SK-N-SH (cell line): Measurements from ENCODE around the gene GASK1B. TPM values are rescaled to one million over a fixed set of nuclear protein-coding genes. Genes with fewer than 3 reads are reported as not detected.

Experiments
- CTCF ChIA-PET: fragments of 300-600, 350-600 bp; formaldehyde crosslinking; extraction: SDS; loops from one replicate; lab custom pipeline; 2021; lab: Yijun Ruan, JAX
- POLR2A ChIA-PET: fragments of 350-600 bp; sonication (Branson Sonifier 250); formaldehyde crosslinking; extraction: SDS; loops from one replicate; lab custom pipeline; 2020; ENCODE audit warnings: antibody characterized with exemption, inconsistent platforms; lab: Yijun Ruan, JAX
- DNase-seq: peaks from one replicate; pipeline ENCODE4 v3.0.0; 2012
- H2AFZ ChIP-seq: fragments of 200-600 bp; sonication (generic); 2 replicates; pipeline ENCODE4 v1.8.1; 2016; ENCODE audit warnings: antibody characterized with exemption, mild to moderate bottlenecking, low read depth
- H3F3A ChIP-seq: fragments of 200-600 bp; sonication (generic); replicated peaks from 2 replicates; pipeline ENCODE3; 2016; ENCODE audit warnings: antibody characterized with exemption, mild to moderate bottlenecking; ENCODE audit not compliant: insufficient read depth
- H3K27ac ChIP-seq, 2 experiments: fragments of 200-500 bp in 1 of 2; fragments of 200-600 bp in 1 of 2; sonication (Bioruptor generic) in 1 of 2; sonication (generic), shearing (Covaris generic) in 1 of 2; 2 replicates each; pipeline versions ENCODE4 v1.5.1 to v1.6.1; 2014 to 2016; ENCODE audit warnings: low read depth in 2 of 2, inconsistent platforms in 1 of 2, low read length in 1 of 2, mild to moderate bottlenecking in 1 of 2, mixed read lengths in 1 of 2
- H3K27me3 ChIP-seq: fragments of 200-600 bp; sonication (generic), shearing (Covaris generic); 2 replicates; pipeline ENCODE4 v1.6.1; 2016; ENCODE audit warnings: mixed run types; ENCODE audit not compliant: insufficient read depth
- H3K36me3 ChIP-seq, 2 experiments: fragments of 200-500 bp in 1 of 2; fragments of 200-600 bp in 1 of 2; sonication (Bioruptor generic) in 1 of 2; sonication (generic) in 1 of 2; replicated peaks in 1 of 2; 2 replicates each; pipeline versions ENCODE3 to v1.5.1; 2014 to 2016; ENCODE audit warnings: low read length in 1 of 2, mild to moderate bottlenecking in 1 of 2; ENCODE audit not compliant: insufficient read depth in 2 of 2, control insufficient read depth in 1 of 2
- H3K4me1 ChIP-seq, 2 experiments: fragments of 200-500 bp in 1 of 2; fragments of 200-600 bp in 1 of 2; sonication (Bioruptor generic) in 1 of 2; sonication (generic), shearing (Covaris generic) in 1 of 2; 2 replicates each; pipeline versions ENCODE4 v1.5.1 to v1.6.1; 2014 to 2016; ENCODE audit warnings: low read depth in 1 of 2, low read length in 1 of 2, mixed run types in 1 of 2; ENCODE audit not compliant: insufficient read depth in 2 of 2, control insufficient read depth in 1 of 2
- H3K4me2 ChIP-seq: fragments of 200-600 bp; sonication (generic), shearing (Covaris generic); 2 replicates; pipeline ENCODE4 v1.6.1; 2017; ENCODE audit warnings: mixed run types
- H3K4me3 ChIP-seq, 2 experiments: fragments of 200-500 bp in 1 of 2; fragments of 200-600 bp in 1 of 2; sonication (Bioruptor generic) in 1 of 2; sonication (generic), shearing (Covaris generic) in 1 of 2; 2 replicates each; pipeline versions ENCODE4 v1.5.1 to v1.8.1; 2014 to 2016; ENCODE audit warnings: low read depth in 2 of 2, inconsistent platforms in 1 of 2, low read length in 1 of 2, mild to moderate bottlenecking in 1 of 2, mixed read lengths in 1 of 2, moderate library complexity in 1 of 2
- H3K79me2 ChIP-seq: fragments of 200-600 bp; sonication (generic); 2 replicates; pipeline ENCODE4 v1.8.1; 2017; ENCODE audit warnings: mild to moderate bottlenecking; ENCODE audit not compliant: insufficient read depth
- H3K9ac ChIP-seq: fragments of 200-600 bp; sonication (generic); 2 replicates; pipeline ENCODE4 v1.6.1; 2017; ENCODE audit warnings: mixed run types
- H3K9me2 ChIP-seq: fragments of 200-600 bp; sonication (generic); 2 replicates; pipeline ENCODE4 v1.6.1; 2017; ENCODE audit warnings: mixed run types
- H3K9me3 ChIP-seq: fragments of 200-600 bp; sonication (generic); 2 replicates; pipeline ENCODE4 v1.6.1; 2017; ENCODE audit warnings: mixed run types, mild to moderate bottlenecking, moderate library complexity
- H4K20me1 ChIP-seq: fragments of 200-600 bp; sonication (generic); 2 replicates; pipeline ENCODE4 v1.6.1; 2017; ENCODE audit warnings: mild to moderate bottlenecking, mixed run types; ENCODE audit not compliant: insufficient read depth
- CHD2 ChIP-seq: fragments of 150-350 bp; IDR thresholded peaks from 2 replicates; pipeline ENCODE4 v1.6.1; 2018; ENCODE audit warnings: low read length; ENCODE audit not compliant: partially characterized antibody
- ELF1 ChIP-seq: IDR thresholded peaks from 2 replicates; pipeline ENCODE4 v1.4.0; 2012
- EP300 ChIP-seq, 2 experiments: IDR thresholded peaks; 2 replicates each; pipeline versions ENCODE4 v1.4.0 to v1.6.1; 2012; ENCODE audit warnings: borderline replicate concordance in 1 of 2, low read depth in 1 of 2, low read length in 1 of 2
- EZH2phosphoT487 ChIP-seq: fragments of 200-600 bp; sonication (generic); IDR thresholded peaks from 2 replicates; pipeline ENCODE4 v1.6.1; 2017; ENCODE audit warnings: low read depth, mixed run types, mild to moderate bottlenecking, antibody characterized with exemption, moderate library complexity, borderline replicate concordance
- FOSL2 ChIP-seq: IDR thresholded peaks from 2 replicates; pipeline ENCODE4 v1.4.0; 2012; ENCODE audit warnings: low read depth, mild to moderate bottlenecking, moderate library complexity, borderline replicate concordance
- FOXJ3 ChIP-seq: sonication (generic); formaldehyde crosslinking; IDR thresholded peaks from 2 replicates; pipeline ENCODE4 v1.5.1; 2020; ENCODE audit warnings: mild to moderate bottlenecking, missing genetic modification reagents
- GABPA ChIP-seq: IDR thresholded peaks from 2 replicates; pipeline ENCODE4 v1.4.0; 2012; ENCODE audit warnings: low read depth, mild to moderate bottlenecking
- IRF3 ChIP-seq: fragments of 150-350 bp; IDR thresholded peaks from 2 replicates; pipeline ENCODE4 v1.6.1; 2016; ENCODE audit warnings: mild to moderate bottlenecking, low read depth, low read length
- JUND ChIP-seq: IDR thresholded peaks from 2 replicates; pipeline ENCODE4 v1.4.0; 2012
- NFIC ChIP-seq: IDR thresholded peaks from 2 replicates; pipeline ENCODE4 v1.4.0; 2012; ENCODE audit warnings: borderline replicate concordance
- POLR2AphosphoS5 ChIP-seq: IDR thresholded peaks from 2 replicates; pipeline ENCODE4 v1.6.1; 2012; ENCODE audit warnings: low read depth, low read length
- RAD21 ChIP-seq: IDR thresholded peaks from 2 replicates; pipeline ENCODE4 v1.6.1; 2012; ENCODE audit warnings: mild to moderate bottlenecking, low read length
- RCOR1 ChIP-seq: fragments of 150-350 bp; IDR thresholded peaks from 2 replicates; pipeline ENCODE4 v1.6.1; 2017; ENCODE audit warnings: antibody characterized with exemption, low read length
- RFX5 ChIP-seq: IDR thresholded peaks from 2 replicates; pipeline ENCODE4 v1.6.1; 2012; ENCODE audit warnings: mild to moderate bottlenecking, improper control_type of control experiment, low read length
- RXRA ChIP-seq: IDR thresholded peaks from 2 replicates; pipeline ENCODE4 v1.4.0; 2012; ENCODE audit warnings: low read depth, mild to moderate bottlenecking, borderline replicate concordance
- SMC3 ChIP-seq: IDR thresholded peaks from 2 replicates; pipeline ENCODE4 v1.6.1; 2012; ENCODE audit warnings: low read depth, low read length, improper control_type of control experiment
- TAF1 ChIP-seq: IDR thresholded peaks from 2 replicates; pipeline ENCODE4 v1.6.1; 2012; ENCODE audit warnings: low read depth, mild to moderate bottlenecking, low read length, moderate library complexity, borderline replicate concordance
- TCF12 ChIP-seq: IDR thresholded peaks from 2 replicates; pipeline ENCODE4 v1.4.0; 2012
- USF1 ChIP-seq: IDR thresholded peaks from 2 replicates; pipeline ENCODE4 v1.4.0; 2012; ENCODE audit warnings: low read depth, borderline replicate concordance
- YY1 ChIP-seq: IDR thresholded peaks from 2 replicates; pipeline ENCODE4 v1.4.0; 2012; ENCODE audit warnings: low read depth, mild to moderate bottlenecking
- ZBTB33 ChIP-seq: IDR thresholded peaks from 2 replicates; pipeline ENCODE4 v1.4.0; 2012; ENCODE audit warnings: low read depth, borderline replicate concordance
- WGBS: methylation state at CpG from one replicate; pipeline ENCODE4 v1.1.6; 2017; ENCODE audit warnings: low lambda C conversion rate; 5-methylcytosine and 5-hydroxymethylcytosine counted together
- polyA plus RNA-seq, 3 experiments: library from polyadenylated mRNA; depleted of rRNA; stranded (reverse); fragments of >200 nt; gene quantifications; 2 replicates each; pipeline ENCODE4 v1.2.3, GENCODE V29; 2012
- TF ChIP-seq, protein P1 (sequence below): fragments of 200-600 bp; sonication (generic); IDR thresholded peaks from 2 replicates; pipeline ENCODE4 v1.6.1; 2017; ENCODE audit warnings: antibody characterized with exemption, mild to moderate bottlenecking, moderate library complexity
- TF ChIP-seq, protein P2 (sequence below): IDR thresholded peaks from 2 replicates; pipeline ENCODE4 v1.6.1; 2012; ENCODE audit warnings: mild to moderate bottlenecking, low read depth, low read length, moderate library complexity
- TF ChIP-seq, protein P3 (sequence below): IDR thresholded peaks from 2 replicates; pipeline ENCODE4; 2012

Gene GASK1B
- polyA plus RNA-seq, 1 of the 3 experiments (the other 2 are of a cell fraction), result 3.7 TPM

GRCh38 chr4:158139086-158139485, 33.7 kb downstream of the GASK1B start:
- ChIA-PET CTCF (no interaction called here), POLR2A (no interaction called here)
- Histone ChIP-seq H4K20me1 (no peaks in the 10 kb centered on the region), H3F3A (peaks cover 13% of the 10 kb centered on the region), H3K27ac (peak overlapping the region in 1 of 2 experiments; percentile 25; a peak in 2 of 4 replicates), H3K27me3 (no peaks in the 10 kb centered on the region), H3K4me3 (no peak overlapping the region), H3K79me2 (no peaks in the 10 kb centered on the region), H3K36me3 (no peaks in the 10 kb centered on the region), H3K9me3 (no peaks in the 10 kb centered on the region), H2AFZ (no peak overlapping the region), H3K4me2 (peak overlapping the region; percentile 5; the same call in 1 of the 2 replicates), H3K9me2 (peaks cover 4% of the 10 kb centered on the region), H3K9ac (no peak overlapping the region), H3K4me1 (no peaks in the 10 kb centered on the region; a peak in 1 of 4 replicates)
- 13% methylated on average over 5 of the region's 5 CpGs for WGBS
- DNase-seq, result no peak
- TF ChIP-seq EZH2phosphoT487, result no peak
- peak; percentile 93 for TF ChIP-seq TCF12
- no peak for TF ChIP-seq RFX5
- no peak for TF ChIP-seq FOXJ3
- peak; percentile 28; the same call in 1 of the 2 replicates for TF ChIP-seq POLR2AphosphoS5
- TF ChIP-seq, protein P1, sequence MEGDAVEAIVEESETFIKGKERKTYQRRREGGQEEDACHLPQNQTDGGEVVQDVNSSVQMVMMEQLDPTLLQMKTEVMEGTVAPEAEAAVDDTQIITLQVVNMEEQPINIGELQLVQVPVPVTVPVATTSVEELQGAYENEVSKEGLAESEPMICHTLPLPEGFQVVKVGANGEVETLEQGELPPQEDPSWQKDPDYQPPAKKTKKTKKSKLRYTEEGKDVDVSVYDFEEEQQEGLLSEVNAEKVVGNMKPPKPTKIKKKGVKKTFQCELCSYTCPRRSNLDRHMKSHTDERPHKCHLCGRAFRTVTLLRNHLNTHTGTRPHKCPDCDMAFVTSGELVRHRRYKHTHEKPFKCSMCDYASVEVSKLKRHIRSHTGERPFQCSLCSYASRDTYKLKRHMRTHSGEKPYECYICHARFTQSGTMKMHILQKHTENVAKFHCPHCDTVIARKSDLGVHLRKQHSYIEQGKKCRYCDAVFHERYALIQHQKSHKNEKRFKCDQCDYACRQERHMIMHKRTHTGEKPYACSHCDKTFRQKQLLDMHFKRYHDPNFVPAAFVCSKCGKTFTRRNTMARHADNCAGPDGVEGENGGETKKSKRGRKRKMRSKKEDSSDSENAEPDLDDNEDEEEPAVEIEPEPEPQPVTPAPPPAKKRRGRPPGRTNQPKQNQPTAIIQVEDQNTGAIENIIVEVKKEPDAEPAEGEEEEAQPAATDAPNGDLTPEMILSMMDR, result no peak
- TF ChIP-seq FOSL2, result peak; percentile 76
- TF ChIP-seq IRF3, result no peak
- peak; percentile 92 for TF ChIP-seq JUND
- no peak for TF ChIP-seq RAD21
- TF ChIP-seq RXRA, result no peak
- peak in 1 of 2 experiments; percentile 80; a peak in 3 of 4 replicates for TF ChIP-seq EP300 (IDR thresholded peaks at IDR 0.05; ENCODE audit: borderline replicate concordance in 1 of 2, low read depth in 1 of 2, low read length in 1 of 2)
- TF ChIP-seq SMC3, result no peak
- no peak for TF ChIP-seq ELF1
- TF ChIP-seq USF1, result no peak
- TF ChIP-seq YY1, result no peak
- TF ChIP-seq GABPA, result no peak
- TF ChIP-seq CHD2, result no peak
- TF ChIP-seq ZBTB33, result 0 out of 2 replicates have a peak, but pooled peaks have one; percentile 15
- TF ChIP-seq, protein P2, sequence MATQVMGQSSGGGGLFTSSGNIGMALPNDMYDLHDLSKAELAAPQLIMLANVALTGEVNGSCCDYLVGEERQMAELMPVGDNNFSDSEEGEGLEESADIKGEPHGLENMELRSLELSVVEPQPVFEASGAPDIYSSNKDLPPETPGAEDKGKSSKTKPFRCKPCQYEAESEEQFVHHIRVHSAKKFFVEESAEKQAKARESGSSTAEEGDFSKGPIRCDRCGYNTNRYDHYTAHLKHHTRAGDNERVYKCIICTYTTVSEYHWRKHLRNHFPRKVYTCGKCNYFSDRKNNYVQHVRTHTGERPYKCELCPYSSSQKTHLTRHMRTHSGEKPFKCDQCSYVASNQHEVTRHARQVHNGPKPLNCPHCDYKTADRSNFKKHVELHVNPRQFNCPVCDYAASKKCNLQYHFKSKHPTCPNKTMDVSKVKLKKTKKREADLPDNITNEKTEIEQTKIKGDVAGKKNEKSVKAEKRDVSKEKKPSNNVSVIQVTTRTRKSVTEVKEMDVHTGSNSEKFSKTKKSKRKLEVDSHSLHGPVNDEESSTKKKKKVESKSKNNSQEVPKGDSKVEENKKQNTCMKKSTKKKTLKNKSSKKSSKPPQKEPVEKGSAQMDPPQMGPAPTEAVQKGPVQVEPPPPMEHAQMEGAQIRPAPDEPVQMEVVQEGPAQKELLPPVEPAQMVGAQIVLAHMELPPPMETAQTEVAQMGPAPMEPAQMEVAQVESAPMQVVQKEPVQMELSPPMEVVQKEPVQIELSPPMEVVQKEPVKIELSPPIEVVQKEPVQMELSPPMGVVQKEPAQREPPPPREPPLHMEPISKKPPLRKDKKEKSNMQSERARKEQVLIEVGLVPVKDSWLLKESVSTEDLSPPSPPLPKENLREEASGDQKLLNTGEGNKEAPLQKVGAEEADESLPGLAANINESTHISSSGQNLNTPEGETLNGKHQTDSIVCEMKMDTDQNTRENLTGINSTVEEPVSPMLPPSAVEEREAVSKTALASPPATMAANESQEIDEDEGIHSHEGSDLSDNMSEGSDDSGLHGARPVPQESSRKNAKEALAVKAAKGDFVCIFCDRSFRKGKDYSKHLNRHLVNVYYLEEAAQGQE, result no peak
- TF ChIP-seq NFIC, result peak; percentile 44; the same call in 1 of the 2 replicates
- TF ChIP-seq, protein P3, sequence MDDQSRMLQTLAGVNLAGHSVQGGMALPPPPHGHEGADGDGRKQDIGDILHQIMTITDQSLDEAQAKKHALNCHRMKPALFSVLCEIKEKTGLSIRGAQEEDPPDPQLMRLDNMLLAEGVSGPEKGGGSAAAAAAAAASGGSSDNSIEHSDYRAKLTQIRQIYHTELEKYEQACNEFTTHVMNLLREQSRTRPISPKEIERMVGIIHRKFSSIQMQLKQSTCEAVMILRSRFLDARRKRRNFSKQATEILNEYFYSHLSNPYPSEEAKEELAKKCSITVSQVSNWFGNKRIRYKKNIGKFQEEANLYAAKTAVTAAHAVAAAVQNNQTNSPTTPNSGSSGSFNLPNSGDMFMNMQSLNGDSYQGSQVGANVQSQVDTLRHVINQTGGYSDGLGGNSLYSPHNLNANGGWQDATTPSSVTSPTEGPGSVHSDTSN, result peak; percentile 77
- no peak for TF ChIP-seq RCOR1
- no peak for TF ChIP-seq TAF1
